MV-4-11 (cell line): ENCODE data around the gene RNF8.
"Not testable (repeated sequence)": the region's sequence is repeated elsewhere in the genome, so short reads cannot be mapped to it uniquely, and the experiment has no call there.

Experiments
- DNase-seq: peaks from one replicate; lab custom pipeline; 2025; lab: John Stamatoyannopoulos, UW

Gene RNF8, protein sequence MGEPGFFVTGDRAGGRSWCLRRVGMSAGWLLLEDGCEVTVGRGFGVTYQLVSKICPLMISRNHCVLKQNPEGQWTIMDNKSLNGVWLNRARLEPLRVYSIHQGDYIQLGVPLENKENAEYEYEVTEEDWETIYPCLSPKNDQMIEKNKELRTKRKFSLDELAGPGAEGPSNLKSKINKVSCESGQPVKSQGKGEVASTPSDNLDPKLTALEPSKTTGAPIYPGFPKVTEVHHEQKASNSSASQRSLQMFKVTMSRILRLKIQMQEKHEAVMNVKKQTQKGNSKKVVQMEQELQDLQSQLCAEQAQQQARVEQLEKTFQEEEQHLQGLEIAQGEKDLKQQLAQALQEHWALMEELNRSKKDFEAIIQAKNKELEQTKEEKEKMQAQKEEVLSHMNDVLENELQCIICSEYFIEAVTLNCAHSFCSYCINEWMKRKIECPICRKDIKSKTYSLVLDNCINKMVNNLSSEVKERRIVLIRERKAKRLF

GRCh38 chr6:37353761-37354525 is at the start of gene RNF8:
Gene RNF8 (plus strand): TSS chr6:37353983. CDS start chr6:37354165, 182 bp downstream.
- DNase-seq = peak; percentile 77

DNA sequence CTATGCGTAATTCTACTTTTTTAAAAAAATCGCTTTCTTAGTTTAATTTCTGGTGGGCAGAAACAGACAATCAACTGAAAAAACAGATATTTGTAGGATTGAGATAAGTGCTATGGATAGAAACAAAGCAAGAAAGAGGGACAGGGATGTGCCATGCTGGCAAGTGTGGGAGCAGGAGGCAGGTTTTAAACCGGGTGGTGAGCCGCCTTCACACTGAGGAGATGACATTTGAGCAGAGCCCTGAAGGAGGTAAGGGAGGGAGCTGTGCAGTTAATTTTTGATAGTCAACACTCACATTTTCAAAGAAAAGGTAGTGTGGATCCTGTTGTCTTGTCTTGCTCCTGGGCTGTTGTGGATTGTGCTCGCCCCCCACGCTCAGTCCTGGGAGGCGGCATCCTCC is 49.0 kb upstream of the RNF8 start:
- no peak for DNase-seq

- no peak for DNase-seq
Observed at GRCh38 chr6:37305841-37306425, 47.9 kb upstream of the RNF8 start.

- DNase-seq = no peak
Observed at GRCh38 chr6:37306624-37307222, 47.1 kb upstream of the RNF8 start.

DNA sequence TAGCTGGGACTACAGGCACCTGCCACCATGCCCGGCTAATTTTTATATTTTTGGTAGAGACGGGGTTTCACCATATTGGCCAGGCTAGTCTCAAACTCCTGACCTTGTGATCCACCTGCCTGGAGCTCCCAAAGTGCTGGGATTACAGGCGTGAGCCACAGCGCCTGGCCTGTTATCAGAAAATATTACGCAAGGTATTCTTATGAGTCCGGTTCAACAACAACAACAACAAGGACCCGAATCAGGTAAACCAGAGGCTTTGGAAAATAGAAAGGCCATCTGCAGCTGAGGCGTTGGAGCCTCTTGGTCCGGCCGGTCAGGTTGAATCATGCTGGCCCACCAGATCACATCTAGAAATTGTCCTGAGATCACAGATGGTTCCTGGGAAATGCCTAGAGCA is 46.3 kb upstream of the RNF8 start:
- not testable (repeated sequence) for DNase-seq

GRCh38 chr6:37308069-37308815 is 45.5 kb upstream of the RNF8 start:
- no peak for DNase-seq

- DNase-seq = no peak
Observed at GRCh38 chr6:37309046-37309445, 44.7 kb upstream of the RNF8 start.

DNA sequence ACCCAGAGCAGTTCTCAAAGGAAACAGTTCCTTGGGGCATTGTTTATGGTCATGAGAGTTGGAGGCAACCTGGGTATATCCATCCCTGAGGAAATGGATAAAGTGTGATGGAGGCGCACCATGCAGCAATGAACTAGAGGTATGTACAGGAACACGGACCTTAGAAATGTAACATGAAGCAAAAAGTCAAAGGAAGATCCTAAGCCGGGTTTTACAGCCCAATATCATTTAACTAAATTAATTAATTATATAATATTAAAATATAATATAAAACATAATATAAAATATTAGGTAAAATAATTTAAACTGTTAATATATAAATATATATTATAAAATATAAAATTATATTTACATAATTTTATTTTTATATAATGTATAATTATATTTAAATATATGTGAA is 44.1 kb upstream of the RNF8 start:
- no peak for DNase-seq

GRCh38 chr6:37310966-37311365 is 42.8 kb upstream of the RNF8 start:
- DNase-seq = no peak

DNA sequence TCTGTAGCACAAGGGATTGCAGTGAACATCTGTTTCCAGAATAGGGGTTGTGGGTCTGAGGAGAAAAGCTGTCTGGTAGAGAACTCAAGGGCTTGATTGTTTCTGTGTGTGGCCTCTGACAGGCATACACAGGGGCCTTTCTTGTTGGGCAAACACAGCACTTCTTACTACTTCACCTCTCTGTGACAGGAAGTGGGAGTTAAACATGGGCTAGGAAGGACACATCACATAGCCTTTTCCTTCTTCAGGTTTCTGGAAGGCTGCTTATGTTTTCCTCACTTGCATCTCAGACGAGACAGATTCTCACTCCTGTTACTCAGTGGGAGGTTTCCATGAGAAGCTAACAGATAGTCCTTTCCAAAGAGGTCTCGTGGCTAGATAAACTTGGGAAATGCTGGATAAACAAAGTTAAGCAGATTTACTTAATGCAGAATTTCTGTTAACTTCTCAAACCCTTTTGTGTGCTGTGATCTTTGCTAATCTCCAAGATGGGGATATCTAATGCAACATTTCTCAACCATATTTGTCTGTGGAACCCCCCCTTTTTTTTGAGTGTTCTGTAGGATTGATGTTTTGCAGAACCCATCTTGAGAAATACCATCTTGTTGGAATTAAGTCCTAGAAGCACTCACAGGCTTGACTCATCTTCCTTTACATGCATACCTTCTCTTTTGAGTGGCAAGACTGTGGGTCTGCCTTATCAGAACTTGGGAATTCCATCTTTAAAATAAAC is 41.9 kb upstream of the RNF8 start:
- DNase-seq = peak; percentile 15

DNA sequence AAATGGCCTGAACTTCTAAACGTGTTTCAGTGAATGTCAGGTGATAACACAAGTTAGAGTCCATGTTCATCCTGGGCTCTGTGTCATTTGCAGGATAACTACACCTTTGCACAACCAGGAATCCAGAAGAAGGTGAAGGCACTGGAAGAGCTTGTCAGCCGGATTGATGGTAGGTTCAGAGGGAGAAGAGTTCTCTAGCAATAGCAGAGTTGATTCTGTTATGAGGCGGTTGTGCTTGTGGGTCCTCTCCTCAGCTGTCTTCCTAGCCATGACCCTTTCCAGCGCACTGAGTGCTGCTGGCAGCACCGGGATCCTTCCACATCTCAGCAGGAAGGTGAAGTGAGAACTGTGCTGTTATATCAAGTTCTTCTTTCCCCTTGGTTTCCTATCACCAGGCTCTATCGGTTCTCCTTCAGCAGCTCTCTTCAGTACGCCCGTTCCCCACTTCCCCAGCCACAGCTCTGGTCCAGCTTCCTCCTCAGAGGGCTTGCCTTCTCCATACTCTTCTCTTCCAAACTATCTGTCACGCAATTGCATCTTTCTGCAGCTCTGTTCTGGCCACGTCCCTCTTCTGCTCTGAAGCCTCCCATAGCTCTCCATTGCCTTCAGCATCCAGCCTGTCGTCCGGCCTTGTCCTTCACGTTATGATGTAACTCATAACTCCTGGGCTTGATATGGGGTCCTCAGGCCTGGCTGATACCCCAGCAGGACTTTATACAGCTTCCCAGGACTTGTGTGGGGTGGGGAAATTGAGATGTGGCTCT is 39.9 kb upstream of the RNF8 start:
- DNase-seq = peak; percentile 77

DNA sequence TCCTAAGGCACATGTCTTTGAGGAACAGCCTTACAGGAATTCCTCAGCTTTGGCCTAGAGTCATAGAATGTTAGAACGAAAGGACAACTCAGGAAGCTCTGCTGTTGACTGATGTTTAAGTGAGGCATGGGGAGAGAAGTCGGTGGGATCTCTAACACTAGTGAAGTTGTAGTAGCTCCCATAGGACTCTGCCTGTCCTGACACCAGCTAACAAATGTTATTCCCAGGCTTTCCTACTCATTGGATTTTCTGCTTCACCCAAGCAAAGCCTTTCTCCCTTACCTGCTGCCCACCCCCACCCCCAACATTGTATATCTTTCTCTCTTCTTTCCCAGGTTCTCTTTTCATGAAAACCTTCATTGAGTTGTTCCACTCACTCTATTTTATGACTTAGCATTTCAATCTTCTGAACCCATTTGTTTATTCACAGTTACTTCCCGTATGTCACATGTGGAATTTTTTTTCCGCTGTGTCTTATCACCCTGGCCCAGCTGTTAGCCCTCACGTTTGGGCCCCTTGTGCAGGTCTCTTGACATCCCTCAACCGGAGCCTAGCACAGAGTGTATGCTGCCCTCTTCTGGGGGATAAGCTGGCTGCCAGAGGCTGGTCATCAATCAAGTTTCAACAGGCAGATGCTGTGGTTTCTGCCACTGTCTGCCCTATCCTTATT is 39.2 kb upstream of the RNF8 start:
- peak; percentile 72 for DNase-seq

DNA sequence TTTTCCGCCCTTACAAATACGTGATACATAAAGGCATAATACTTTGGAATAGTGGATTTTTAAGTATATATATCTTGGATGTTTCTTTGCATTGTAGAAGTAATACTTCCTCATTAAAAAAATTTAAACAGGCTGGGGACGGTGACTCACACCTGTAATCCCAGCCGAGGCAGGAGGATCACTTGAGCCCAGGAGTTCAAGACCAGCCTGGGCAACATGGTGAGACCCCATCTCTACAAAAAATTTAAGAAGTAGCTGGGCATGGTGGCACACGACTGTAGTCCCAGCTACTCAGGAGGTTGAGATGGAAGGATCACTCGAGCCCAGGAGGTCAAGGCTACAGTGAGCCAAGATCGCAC is 38.6 kb upstream of the RNF8 start:
- DNase-seq = no peak

- no peak for DNase-seq
Observed at GRCh38 chr6:37316071-37316470, 37.7 kb upstream of the RNF8 start.

DNA sequence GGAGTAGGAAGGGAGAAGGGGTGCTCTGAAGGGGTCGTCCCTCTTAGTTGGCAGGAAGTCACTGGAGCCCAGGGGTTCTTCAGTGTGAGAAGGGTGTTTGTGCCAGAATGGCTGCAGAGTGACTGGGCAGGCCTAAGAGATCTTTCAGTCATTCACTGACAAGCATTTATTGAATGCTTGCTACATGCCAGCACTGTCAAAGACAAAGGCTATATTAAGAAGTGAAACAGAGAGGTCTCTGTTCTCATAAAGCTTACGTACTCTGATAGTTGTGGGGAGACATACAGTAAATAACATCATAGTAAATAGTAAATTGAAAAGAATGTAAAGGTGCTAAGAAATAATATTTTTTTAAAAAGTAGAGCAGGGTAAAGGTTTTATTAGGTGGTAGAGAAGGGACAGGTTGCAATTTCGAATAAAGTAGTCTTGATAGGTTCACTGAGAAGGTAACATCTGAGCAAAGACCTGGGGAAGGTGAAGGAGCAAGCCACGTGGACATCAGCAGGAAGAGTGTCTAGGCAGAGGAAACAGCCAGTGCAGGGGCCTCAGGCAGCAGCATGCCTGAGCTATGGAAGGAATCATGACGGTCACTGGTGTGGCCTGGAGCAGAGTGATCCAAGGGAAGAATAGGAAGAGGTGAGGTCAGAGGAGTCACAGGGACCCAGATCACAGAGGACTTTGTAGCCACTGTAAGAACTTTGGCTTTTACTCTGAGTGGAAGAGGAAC is 36.3 kb upstream of the RNF8 start:
- DNase-seq = no peak

- no peak for DNase-seq
Observed at GRCh38 chr6:37319156-37319555, 34.6 kb upstream of the RNF8 start.

DNA sequence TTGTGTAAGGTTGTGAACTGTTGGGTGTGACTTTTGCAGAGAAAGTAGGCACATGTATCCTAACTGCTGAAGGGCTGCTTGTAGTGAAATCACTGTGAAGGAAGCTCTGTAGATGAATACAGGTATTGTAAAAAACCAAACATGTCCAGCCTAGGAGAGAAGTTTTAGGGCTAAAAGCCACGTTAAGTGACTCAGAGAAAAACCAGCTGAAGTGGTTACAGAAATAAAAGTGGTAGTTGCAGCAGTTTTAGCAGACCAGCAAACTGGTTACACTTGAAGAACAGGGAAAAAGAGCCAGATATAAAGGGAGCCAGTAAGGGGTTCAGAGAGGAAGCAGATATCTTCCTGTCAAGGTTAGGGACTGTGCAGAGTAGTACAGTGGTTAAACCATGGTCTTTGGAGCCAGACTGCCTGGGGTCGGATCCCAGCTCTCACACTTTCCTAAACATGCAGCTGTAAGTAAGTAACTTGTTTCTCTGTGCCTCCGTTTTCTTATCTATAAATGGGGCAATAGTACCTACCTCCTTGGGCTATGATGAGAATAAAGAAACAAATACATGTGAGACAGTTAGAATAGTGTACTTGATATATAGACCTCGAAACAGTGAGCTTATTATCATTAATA is 33.8 kb upstream of the RNF8 start:
- no peak for DNase-seq

GRCh38 chr6:37320646-37321045 is 33.1 kb upstream of the RNF8 start:
- DNase-seq = no peak

- DNase-seq = no peak
Observed at GRCh38 chr6:37321101-37321500, 32.7 kb upstream of the RNF8 start.
